HCT116 (cell line): ENCODE results near the gene TAF4B.

Experiments
- CBX3 ChIP-seq: IDR thresholded peaks from 2 replicates; pipeline ENCODE4 v1.6.1; 2012; ENCODE audit warnings: low read depth
- EGR1 ChIP-seq: IDR thresholded peaks from 2 replicates; pipeline ENCODE4 v1.6.1; 2012; ENCODE audit warnings: low read depth
- EZH2 ChIP-seq: fragments of 200-600 bp; sonication (generic); IDR thresholded peaks from 2 replicates; pipeline ENCODE4 v1.6.1; 2017; ENCODE audit warnings: antibody characterized with exemption, mixed run types
- JUND ChIP-seq: IDR thresholded peaks from 2 replicates; pipeline ENCODE4 v1.6.1; 2012
- POLR2A ChIP-seq: IDR thresholded peaks from 2 replicates; pipeline ENCODE4 v1.7.0; 2011; ENCODE audit warnings: borderline replicate concordance; ENCODE audit not compliant: insufficient read depth, insufficient read length; ENCODE audit errors: extremely low read depth
- POLR2AphosphoS5 ChIP-seq: IDR thresholded peaks from 2 replicates; pipeline ENCODE4 v1.6.1; 2011; ENCODE audit warnings: mild to moderate bottlenecking, low read depth, low read length, moderate library complexity
- YY1 ChIP-seq: IDR thresholded peaks from 2 replicates; pipeline ENCODE4 v1.6.1; 2011; ENCODE audit warnings: low read length, low read depth, moderate library complexity, mild to moderate bottlenecking; ENCODE audit not compliant: insufficient replicate concordance; ENCODE audit errors: extremely low read depth
- ZNF274 ChIP-seq: fragments of 200-500 bp; sonication (Bioruptor generic); IDR thresholded peaks from 2 replicates; pipeline ENCODE4 v1.6.1; 2014; ENCODE audit warnings: mild to moderate bottlenecking, low read depth, low read length, inconsistent platforms
- TF ChIP-seq, protein P1 (sequence below), 3 experiments: fragments of 200-600 bp in 1 of 3; sonication (generic) in 1 of 3; IDR thresholded peaks in 2 of 3; conservative IDR thresholded peaks in 1 of 3; 2 replicates each; pipeline ENCODE4 v1.5.1; 2012 to 2017; ENCODE audit warnings: low read depth in 2 of 3, low read length in 2 of 3, antibody characterized with exemption in 1 of 3, borderline replicate concordance in 1 of 3, control low read depth in 1 of 3, mild to moderate bottlenecking in 1 of 3, mixed read lengths in 1 of 3, mixed run types in 1 of 3, moderate library complexity in 1 of 3; ENCODE audit not compliant: insufficient read depth in 1 of 3
- TF ChIP-seq, protein P2 (sequence below): IDR thresholded peaks from 2 replicates; pipeline ENCODE4 v1.6.1; 2011; ENCODE audit warnings: mild to moderate bottlenecking, low read length, moderate library complexity; ENCODE audit not compliant: insufficient replicate concordance; ENCODE audit errors: extremely low read depth
- TF ChIP-seq, protein P3 (sequence below): IDR thresholded peaks from 2 replicates; pipeline ENCODE4 v1.6.1; 2012; ENCODE audit warnings: low read depth
- TF ChIP-seq, protein P4 (sequence below): IDR thresholded peaks from 2 replicates; pipeline ENCODE4 v1.6.1; 2012

DNA sequence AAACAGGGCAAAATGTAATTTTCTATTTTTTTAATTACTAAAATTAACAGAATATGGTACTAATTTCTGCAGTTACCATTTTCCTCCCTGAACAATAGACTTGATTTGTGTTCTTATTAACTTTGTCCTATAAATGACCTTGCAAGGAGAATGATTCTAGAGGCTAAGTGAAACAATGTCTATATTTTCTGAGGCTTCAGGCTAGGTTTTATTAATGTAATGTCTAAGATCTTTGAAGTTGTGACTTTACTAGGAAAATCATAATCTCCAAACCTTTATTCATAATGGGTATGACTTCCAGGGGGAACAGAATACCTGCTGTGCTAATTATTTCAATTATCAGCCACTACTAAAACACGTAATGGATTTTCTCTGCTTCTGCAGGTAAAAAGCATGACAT is 94.4 kb downstream of the TAF4B start:
- TF ChIP-seq, protein P1, sequence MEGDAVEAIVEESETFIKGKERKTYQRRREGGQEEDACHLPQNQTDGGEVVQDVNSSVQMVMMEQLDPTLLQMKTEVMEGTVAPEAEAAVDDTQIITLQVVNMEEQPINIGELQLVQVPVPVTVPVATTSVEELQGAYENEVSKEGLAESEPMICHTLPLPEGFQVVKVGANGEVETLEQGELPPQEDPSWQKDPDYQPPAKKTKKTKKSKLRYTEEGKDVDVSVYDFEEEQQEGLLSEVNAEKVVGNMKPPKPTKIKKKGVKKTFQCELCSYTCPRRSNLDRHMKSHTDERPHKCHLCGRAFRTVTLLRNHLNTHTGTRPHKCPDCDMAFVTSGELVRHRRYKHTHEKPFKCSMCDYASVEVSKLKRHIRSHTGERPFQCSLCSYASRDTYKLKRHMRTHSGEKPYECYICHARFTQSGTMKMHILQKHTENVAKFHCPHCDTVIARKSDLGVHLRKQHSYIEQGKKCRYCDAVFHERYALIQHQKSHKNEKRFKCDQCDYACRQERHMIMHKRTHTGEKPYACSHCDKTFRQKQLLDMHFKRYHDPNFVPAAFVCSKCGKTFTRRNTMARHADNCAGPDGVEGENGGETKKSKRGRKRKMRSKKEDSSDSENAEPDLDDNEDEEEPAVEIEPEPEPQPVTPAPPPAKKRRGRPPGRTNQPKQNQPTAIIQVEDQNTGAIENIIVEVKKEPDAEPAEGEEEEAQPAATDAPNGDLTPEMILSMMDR (IDR thresholded peaks at IDR 0.05 in 2 of 3, conservative IDR thresholded peaks at IDR 0.05 in 1 of 3; ENCODE audit: borderline replicate concordance in 1 of 3, insufficient read depth in 1 of 3, low read depth in 2 of 3, low read length in 2 of 3) = no peak
- TF ChIP-seq, protein P2, sequence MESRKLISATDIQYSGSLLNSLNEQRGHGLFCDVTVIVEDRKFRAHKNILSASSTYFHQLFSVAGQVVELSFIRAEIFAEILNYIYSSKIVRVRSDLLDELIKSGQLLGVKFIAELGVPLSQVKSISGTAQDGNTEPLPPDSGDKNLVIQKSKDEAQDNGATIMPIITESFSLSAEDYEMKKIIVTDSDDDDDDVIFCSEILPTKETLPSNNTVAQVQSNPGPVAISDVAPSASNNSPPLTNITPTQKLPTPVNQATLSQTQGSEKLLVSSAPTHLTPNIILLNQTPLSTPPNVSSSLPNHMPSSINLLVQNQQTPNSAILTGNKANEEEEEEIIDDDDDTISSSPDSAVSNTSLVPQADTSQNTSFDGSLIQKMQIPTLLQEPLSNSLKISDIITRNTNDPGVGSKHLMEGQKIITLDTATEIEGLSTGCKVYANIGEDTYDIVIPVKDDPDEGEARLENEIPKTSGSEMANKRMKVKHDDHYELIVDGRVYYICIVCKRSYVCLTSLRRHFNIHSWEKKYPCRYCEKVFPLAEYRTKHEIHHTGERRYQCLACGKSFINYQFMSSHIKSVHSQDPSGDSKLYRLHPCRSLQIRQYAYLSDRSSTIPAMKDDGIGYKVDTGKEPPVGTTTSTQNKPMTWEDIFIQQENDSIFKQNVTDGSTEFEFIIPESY = no peak
- TF ChIP-seq YY1 (no peak), EGR1 (no peak), ZNF274 (no peak), POLR2A (no peak), POLR2AphosphoS5 (no peak), JUND (no peak), EZH2 (no peak), CBX3 (no peak)
- TF ChIP-seq, protein P3, sequence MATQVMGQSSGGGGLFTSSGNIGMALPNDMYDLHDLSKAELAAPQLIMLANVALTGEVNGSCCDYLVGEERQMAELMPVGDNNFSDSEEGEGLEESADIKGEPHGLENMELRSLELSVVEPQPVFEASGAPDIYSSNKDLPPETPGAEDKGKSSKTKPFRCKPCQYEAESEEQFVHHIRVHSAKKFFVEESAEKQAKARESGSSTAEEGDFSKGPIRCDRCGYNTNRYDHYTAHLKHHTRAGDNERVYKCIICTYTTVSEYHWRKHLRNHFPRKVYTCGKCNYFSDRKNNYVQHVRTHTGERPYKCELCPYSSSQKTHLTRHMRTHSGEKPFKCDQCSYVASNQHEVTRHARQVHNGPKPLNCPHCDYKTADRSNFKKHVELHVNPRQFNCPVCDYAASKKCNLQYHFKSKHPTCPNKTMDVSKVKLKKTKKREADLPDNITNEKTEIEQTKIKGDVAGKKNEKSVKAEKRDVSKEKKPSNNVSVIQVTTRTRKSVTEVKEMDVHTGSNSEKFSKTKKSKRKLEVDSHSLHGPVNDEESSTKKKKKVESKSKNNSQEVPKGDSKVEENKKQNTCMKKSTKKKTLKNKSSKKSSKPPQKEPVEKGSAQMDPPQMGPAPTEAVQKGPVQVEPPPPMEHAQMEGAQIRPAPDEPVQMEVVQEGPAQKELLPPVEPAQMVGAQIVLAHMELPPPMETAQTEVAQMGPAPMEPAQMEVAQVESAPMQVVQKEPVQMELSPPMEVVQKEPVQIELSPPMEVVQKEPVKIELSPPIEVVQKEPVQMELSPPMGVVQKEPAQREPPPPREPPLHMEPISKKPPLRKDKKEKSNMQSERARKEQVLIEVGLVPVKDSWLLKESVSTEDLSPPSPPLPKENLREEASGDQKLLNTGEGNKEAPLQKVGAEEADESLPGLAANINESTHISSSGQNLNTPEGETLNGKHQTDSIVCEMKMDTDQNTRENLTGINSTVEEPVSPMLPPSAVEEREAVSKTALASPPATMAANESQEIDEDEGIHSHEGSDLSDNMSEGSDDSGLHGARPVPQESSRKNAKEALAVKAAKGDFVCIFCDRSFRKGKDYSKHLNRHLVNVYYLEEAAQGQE = no peak
- TF ChIP-seq, protein P4, sequence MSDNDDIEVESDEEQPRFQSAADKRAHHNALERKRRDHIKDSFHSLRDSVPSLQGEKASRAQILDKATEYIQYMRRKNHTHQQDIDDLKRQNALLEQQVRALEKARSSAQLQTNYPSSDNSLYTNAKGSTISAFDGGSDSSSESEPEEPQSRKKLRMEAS = no peak
